SK-N-SH (cell line): ENCODE measurements around the gene LENEP.

Experiments
- CTCF ChIP-seq: fragments of 200-600 bp; sonication (generic); IDR thresholded peaks from 2 replicates; pipeline ENCODE4 v1.6.1; 2017; ENCODE audit warnings: antibody characterized with exemption, mild to moderate bottlenecking, moderate library complexity
- EZH2phosphoT487 ChIP-seq: fragments of 200-600 bp; sonication (generic); IDR thresholded peaks from 2 replicates; pipeline ENCODE4 v1.6.1; 2017; ENCODE audit warnings: low read depth, mixed run types, mild to moderate bottlenecking, antibody characterized with exemption, moderate library complexity, borderline replicate concordance
- POLR2AphosphoS5 ChIP-seq: IDR thresholded peaks from 2 replicates; pipeline ENCODE4 v1.6.1; 2012; ENCODE audit warnings: low read depth, low read length
- ZBTB33 ChIP-seq: IDR thresholded peaks from 2 replicates; pipeline ENCODE4 v1.4.0; 2012; ENCODE audit warnings: low read depth, borderline replicate concordance

- TF ChIP-seq CTCF (no peak), ZBTB33 (no peak), EZH2phosphoT487 (no peak), POLR2AphosphoS5 (no peak)
Measured at GRCh38 chr1:155004352-155005075, 11.1 kb downstream of the LENEP start.
